Fibroblast of skin of scalp (primary cell): Measurements from ENCODE around the gene CDCP2.

Experiments used
- DNase-seq: peaks from one replicate; pipeline ENCODE4 v3.0.0-alpha.2; 2013

CDCP2 gene

DNA sequence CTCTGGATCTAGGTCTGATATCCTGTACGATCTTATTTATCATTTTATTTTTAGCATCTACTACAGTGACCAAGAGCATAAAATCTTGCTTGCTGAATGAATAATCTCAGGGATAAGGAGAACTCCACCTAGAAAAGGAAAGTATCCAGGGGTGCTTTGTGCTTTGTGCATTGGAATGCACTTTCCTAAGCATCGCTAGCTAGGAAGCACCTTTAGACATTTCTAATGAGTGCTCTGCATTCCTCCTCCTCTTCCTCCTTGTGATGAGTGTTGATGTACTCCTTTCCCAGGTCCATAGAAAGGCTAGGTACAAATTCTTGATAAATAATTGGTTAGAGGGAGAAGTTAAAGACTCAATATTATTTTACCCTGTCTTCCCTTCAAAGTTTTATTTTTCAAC is 68.0 kb downstream of the CDCP2 start:
- no peak for DNase-seq
